ENCODE data around the gene TTC23.
"Not testable (repeated sequence)": the region's sequence is repeated elsewhere in the genome, so short reads cannot be mapped to it uniquely, and the experiment has no call there.

TTC23 gene

GRCh38 chr15:99197856-99198255, 51.5 kb downstream of the TTC23 start:
- no peak for DNase-seq (ENCODE audit: low read depth)

GRCh38 chr15:99192181-99192580, 57.2 kb downstream of the TTC23 start:
- DNase-seq (ENCODE audit: low read depth): not testable (repeated sequence)

GRCh38 chr15:99187936-99188335, 61.4 kb downstream of the TTC23 start:
- DNase-seq (ENCODE audit: low read depth): no peak

DNA sequence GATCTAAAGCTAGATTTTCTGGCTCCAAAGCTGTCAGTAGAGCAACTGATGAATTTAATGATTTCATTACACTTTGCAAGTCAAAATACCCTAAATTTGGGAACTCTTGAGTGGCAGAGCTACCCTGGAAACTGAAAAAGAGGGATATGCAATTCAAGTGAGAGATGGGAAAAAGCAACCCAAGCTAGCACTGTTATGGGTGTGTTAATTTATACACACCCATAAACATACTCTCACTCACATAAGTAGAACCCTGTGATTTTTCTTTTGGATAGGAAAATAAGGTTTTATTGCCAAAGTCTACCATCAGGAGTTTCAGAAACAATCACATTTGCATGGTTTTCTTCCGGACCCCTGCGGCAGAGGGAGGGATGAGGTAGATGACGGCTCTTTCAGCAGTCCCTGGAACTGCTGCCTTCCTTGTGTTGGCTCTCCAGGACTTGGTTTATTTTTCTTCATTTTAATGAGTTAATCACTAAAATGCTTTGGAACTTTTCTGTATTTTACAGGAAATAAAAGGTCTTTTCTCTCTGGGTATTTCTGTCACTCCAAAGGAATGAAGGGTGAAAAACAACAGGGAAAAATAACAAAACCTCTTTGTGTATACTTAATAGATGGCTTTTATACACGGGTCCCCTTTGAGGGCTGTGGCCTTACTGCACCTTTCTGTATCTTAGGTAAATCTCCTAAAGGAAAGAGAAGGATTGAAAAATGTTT, 63.8 kb downstream of the TTC23 start:
- DNase-seq (ENCODE audit: low read depth): no peak

DNA sequence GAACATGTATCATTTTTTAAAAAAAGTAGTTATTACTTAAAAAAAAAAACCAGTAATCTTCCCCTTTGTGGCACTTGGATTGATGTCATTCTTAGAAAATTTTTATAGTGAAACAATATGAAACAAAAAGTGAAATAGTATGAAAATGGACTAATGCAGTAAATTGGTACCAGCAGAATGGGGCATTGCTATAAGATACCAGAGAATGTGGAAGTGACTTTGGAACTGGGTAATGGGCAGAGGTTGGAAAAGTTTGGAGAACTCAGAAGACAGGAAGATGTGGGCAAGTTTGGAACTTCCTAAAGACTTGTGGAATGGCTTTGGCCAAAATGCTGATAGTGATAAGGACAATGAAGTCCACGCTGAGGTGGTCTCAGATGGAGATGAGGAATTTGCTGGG, 66.6 kb downstream of the TTC23 start:
- no peak for DNase-seq (ENCODE audit: low read depth)

- no peak for DNase-seq (ENCODE audit: low read depth)
These were observed 67.8 kb downstream of the TTC23 start for GRCh38 chr15:99181545-99181971.

DNA sequence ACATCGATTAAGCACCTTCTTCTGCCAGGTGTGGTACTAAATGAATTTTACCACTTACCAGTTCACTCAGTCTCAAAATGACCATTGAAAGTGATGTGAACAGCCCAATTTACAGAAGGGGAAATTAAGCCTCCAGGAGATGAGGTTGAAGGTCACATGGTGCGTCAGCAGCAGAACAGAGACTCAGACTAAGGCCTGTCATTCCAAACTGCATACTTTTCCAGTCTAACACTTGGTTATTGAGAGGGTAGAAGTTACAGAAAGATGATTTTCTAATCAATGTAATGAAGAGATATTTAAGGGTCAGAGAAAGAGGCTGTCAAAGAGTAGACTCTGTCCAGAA, 68.4 kb downstream of the TTC23 start:
- DNase-seq (ENCODE audit: low read depth): no peak

DNA sequence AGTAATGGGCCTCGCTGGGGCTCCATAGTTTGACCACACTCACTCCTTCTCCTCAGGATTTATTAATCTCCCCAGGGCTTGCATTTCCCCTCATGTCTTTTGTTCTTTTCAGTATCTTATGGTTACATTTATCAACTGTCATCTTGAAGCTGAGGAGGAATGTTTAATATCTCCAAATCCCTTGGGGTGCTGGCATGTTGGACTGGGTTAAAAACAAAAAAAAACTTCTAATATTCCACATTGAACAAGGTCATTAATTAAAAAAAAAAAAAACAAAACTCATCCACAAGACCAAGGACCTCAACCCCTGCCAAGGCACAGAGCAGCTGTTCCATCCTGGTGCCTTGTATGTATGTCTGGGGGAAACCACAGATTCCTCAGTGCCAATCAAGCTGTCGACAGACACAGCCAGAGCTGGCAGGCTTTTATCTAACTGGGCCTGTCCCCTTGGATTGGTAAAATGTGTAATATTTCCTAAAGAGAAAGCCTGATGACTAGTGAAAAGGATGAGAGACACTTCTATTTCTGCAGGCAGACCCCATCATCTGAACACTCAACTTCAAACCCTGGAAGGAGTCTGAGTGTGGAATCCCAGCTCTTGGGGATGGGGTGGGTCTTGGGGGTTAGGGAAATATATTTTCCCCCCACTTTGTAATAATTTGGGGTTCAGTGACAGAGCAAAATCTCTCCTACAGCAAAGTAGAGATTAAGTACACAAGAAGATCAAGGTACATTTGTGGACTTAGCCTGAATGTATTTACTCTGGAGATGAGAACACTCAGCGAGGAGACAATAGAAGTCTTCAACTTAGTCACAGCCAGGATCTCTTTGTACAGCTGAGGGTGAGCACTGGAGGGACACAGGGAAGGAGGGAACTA, 69.1 kb downstream of the TTC23 start:
- DNase-seq (ENCODE audit: low read depth): no peak

DNA sequence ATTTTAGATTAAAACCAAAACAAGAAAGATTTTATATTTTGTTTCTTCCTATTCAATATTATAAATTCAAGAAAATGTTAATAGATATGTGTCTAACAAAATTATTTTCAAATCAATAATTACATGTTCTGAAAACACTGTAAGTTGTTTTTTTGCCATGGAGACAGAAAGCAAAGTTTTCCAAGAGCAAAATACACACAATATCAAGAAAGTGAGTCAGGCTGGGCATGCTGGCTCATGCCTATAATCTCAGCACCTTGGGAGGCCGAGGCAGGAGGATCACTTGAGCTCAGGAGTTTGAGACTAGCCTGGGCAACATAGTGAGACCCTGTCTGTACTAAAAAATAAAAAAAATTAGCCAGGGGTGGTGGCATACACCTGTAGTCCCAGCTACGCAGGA, 71.7 kb downstream of the TTC23 start:
- DNase-seq (ENCODE audit: low read depth): no peak

DNA sequence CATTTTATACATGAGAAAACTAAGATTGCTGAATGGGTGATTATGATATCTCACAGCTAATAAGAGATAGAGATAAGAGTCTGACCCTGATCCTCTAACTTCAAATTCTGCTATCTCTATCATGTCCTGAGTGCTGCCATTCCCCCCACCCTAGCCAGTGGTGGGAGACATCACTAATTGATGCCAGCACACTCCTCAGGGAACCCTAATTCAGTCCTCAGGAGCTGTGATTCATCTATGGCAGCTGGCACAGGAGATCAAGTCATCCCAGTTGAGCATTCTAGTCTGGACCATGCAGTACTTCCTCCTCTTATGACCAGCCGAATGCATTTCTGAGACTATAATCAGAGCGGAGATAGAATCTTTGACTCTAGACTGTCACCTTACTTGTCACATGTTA, 72.6 kb downstream of the TTC23 start:
- no peak for DNase-seq (ENCODE audit: low read depth)

DNA sequence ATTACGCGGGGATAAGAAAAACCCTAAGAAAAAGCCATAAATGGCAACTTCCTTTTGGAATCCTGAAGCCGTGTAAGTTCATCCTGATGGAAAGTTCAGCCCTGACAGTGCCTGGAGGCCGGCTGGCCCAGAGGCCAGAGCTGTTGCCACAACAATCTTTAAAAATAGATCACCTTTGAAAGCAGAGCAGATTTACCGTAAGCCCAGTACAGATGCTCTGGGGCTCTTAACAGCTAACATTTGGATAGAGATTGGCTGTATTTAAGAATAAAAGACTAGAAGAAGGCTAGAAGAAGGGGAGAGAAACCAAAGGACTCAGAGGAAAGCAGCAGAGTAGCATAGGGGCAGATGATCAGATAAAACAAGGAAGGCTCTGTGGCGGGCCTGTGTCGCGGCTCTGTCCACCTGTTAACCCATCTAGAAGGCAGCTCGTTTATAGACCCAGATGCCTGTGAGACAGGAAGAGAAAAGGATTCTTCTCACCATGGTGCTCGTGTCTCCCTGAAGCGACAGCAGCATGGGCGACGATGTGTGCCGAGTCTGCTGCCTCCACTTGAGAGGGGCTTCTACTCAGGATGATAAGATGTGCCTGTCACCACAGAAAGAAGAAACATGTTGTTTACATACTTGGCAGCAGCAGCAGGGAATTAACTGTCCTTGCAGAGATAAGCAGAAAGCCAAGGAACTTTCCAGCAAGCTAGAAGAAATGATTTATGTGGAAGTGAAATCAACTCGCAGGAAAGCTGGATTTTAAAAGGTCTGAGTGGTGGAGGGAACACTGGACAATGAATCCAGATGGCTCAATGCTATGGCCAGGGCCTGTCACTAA, 74.6 kb downstream of the TTC23 start:
- no peak for DNase-seq (ENCODE audit: low read depth)

DNA sequence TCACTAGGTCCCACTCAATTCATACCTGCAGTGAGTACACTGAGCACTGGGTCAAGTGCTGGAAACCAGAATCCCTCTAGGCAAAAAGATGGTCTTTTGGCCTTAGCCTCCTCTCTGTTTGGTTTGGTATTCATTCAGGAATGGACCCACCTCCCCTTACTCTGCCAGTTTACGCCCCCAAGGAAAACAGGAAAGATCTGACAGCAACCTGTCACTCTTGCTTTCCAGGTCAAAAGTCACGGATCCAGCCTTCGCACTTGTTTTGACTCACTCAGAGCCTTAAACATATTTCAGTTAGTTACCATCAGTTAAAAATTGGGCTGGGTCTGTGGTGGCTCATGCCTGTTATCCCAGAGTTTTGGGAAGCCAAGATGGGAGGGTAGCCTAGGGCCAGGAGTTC, 76.4 kb downstream of the TTC23 start:
- DNase-seq (ENCODE audit: low read depth): no peak

GRCh38 chr15:99172171-99172570, 77.2 kb downstream of the TTC23 start:
- DNase-seq (ENCODE audit: low read depth): no peak

- no peak for DNase-seq (ENCODE audit: low read depth)
These were observed 78.8 kb downstream of the TTC23 start for GRCh38 chr15:99170476-99171065.

DNA sequence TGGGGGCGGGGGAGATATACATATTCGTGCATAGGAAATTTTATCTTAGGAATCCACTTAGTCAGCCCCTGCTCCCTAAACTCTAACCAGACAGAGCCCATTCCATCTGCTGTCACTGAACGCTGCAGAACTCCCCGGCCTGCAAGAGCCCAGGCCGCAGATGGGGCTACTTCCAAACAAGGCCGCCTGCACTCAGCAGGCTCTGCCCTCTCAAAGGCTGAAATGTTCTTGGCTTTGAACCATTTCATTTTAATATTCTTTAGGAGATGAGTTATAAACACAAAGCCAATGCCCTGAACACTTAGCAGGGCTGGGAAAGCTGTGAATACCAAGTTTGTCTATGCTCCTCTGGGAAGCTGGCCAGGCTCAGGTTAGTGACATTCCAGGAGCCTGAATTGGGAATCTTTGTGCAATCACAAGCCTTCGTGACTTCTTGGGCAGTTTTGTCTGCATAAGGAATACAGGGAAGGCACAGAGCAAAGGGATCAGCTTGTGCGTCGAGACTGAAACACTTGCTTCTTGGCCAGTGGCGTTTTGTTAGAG, 79.5 kb downstream of the TTC23 start:
- DNase-seq (ENCODE audit: low read depth): peak; percentile 45

DNA sequence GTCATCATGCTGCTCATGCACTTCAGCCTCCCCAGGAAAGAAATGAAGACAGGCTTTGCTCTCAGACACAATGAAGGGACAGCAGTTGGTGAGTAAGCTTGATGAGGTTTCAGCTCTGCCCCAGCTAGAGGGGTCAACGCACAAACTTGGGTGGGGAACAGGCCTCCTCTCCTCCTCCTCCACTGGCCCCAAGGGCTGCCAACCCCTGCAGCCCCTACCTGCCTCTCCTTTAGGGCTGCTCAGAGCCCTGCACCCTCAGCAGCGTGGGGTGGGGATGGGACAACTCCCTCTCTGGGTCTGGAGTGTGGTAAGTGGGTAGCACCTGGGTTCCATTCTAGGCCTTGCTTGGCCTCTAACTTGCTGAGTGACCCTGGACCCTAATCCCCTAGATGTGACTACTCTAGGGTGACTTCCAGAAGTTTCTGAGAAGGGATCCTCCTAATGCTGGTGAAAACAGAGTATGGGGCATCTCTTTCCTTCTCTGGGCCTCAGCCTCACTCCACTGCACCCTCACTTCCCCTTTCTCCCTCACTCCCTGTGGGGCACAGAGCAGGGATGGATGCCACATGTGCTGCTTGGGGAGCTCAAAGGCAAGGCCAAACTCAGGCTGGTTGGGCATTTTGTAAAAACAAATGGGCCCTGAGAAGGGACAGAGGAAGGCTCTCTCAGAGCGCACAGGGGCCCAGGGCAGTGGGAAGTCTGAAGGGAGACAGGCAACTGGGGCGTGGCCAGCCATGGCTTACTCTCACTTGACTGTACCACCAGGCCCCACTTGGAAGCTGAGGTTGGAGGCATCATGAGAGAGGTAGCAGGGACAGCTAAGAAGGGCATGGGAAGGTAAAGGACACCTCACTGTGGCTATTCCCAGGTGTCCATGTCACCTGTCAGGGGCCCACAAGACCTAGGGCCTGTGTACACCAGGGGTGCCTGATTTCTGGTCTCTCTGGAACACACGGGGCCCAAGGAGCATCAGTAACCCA, 80.5 kb downstream of the TTC23 start:
- no peak for DNase-seq (ENCODE audit: low read depth)

- DNase-seq (ENCODE audit: low read depth): no peak
These were observed 81.7 kb downstream of the TTC23 start for GRCh38 chr15:99167640-99168039.

DNA sequence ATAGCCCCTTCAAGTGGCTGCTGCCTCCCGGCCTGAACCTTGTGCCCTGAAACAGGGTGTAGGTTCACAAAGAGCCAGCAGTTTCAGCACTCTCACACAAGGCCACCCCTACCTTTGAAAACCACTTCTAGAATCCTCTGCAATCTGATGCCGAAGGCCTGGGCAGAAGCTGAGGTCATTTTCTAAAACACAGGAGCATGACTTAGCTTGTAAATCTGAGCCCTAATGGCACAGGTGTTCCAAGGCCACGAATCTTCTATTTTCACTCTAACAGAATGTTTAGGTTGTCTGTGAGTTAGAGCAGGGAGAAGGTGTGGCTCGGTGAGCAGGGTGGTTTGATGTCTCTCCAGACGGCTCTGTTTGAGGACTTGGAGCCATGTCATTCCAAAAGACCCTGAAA, 82.2 kb downstream of the TTC23 start:
- no peak for DNase-seq (ENCODE audit: low read depth)

DNA sequence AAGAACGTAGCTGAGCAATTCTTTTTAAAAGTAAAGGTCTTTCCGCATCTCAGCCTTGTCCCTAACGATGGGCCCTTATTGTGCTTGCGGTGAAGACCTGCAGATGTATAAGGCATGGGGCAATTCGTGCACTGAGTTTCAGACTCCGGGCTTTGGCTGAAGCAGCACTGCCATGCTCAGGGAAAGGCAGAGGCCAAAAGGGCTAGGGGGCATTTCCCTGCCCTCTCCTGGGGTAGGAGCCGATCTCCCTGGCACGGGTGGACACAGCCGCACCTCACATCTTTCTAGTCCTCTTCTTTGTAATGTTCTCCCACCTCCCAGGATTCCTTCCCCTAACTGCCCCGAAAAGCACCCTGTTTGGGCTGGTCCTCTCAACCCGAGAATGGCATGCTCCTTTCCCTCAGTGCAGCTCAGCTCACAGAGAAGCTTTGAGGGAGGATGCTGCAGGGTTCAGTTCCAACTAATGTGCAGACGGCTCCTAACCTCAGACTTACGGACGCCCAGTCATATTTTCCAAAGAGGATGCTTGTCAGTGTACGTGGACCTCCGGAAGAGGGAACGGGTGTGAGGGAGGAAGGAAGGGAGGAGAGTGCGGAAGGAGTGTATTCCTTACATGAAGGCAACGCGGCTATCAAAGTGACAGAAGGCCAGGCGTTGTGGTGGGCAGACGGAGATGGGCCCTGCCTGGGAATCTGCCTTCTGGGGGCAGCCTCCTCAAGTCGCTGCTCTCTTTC, 83.3 kb downstream of the TTC23 start:
- DNase-seq (ENCODE audit: low read depth): no peak
